Osteocyte (in vitro differentiated cells): ENCODE data around the gene ST7L. TPM values are rescaled to one million over a fixed set of nuclear protein-coding genes. Genes with fewer than 3 reads are reported as not detected.

ENCODE experiments used
- DNase-seq: peaks from one replicate; pipeline ENCODE4 v3.0.0; 2021; ENCODE audit warnings: mixed read lengths; ENCODE audit not compliant: unreplicated experiment; ENCODE audit errors: extremely low spot score
- H3K27ac Mint-ChIP-seq: one replicate; pipeline ENCODE4 v1.8.0; 2021; ENCODE audit warnings: mild to moderate bottlenecking, mixed read lengths; ENCODE audit not compliant: unreplicated experiment
- H3K27me3 Mint-ChIP-seq: one replicate; pipeline ENCODE4 v1.8.0; 2021; ENCODE audit warnings: mixed read lengths; ENCODE audit not compliant: unreplicated experiment
- H3K36me3 Mint-ChIP-seq: one replicate; pipeline ENCODE4 v1.8.0; 2021; ENCODE audit warnings: mixed read lengths; ENCODE audit not compliant: unreplicated experiment
- H3K4me1 Mint-ChIP-seq: one replicate; pipeline ENCODE4 v1.8.0; 2021; ENCODE audit warnings: mixed read lengths; ENCODE audit not compliant: unreplicated experiment
- H3K4me3 Mint-ChIP-seq: one replicate; pipeline ENCODE4 v1.8.0; 2021; ENCODE audit warnings: mild to moderate bottlenecking, moderate library complexity, mixed read lengths; ENCODE audit not compliant: unreplicated experiment
- H3K9me3 Mint-ChIP-seq: one replicate; pipeline ENCODE4 v1.8.0; 2021; ENCODE audit warnings: mixed read lengths; ENCODE audit not compliant: unreplicated experiment
- CTCF ChIP-seq: fragments of 200-600 bp; sonication (generic); IDR thresholded peaks from 2 replicates; pipeline ENCODE4 v1.5.0; 2021; ENCODE audit warnings: antibody characterized with exemption, mild to moderate bottlenecking, moderate library complexity
- total RNA-seq: library from RNA; stranded (reverse); gene quantifications from 2 replicates; pipeline ENCODE4 v1.2.1, GENCODE V29; 2021

Gene ST7L
- total RNA-seq, 1 donor from 2014 or later = 22.4 TPM

GRCh38 chr1:112505400-112505785 lies 113.5 kb downstream of the ST7L start:
- Mint-ChIP-seq H3K36me3 (no peaks in the 10 kb centered on the region), H3K27ac (no peak overlapping the region), H3K4me1 (peaks cover 23% of the 10 kb centered on the region), H3K27me3 (peaks cover 10% of the 10 kb centered on the region), H3K4me3 (no peak overlapping the region), H3K9me3 (no peaks in the 10 kb centered on the region)
- TF ChIP-seq CTCF = no peak
- peak; percentile 65 for DNase-seq

- peak; percentile 54 for DNase-seq
- no peak for TF ChIP-seq CTCF
- Mint-ChIP-seq H3K4me1 (peaks cover 23% of the 10 kb centered on the region), H3K9me3 (no peaks in the 10 kb centered on the region), H3K27ac (no peak overlapping the region), H3K36me3 (no peaks in the 10 kb centered on the region), H3K27me3 (peaks cover 7% of the 10 kb centered on the region), H3K4me3 (no peak overlapping the region)
These were observed 114.1 kb downstream of the ST7L start for GRCh38 chr1:112504661-112505399.

DNA sequence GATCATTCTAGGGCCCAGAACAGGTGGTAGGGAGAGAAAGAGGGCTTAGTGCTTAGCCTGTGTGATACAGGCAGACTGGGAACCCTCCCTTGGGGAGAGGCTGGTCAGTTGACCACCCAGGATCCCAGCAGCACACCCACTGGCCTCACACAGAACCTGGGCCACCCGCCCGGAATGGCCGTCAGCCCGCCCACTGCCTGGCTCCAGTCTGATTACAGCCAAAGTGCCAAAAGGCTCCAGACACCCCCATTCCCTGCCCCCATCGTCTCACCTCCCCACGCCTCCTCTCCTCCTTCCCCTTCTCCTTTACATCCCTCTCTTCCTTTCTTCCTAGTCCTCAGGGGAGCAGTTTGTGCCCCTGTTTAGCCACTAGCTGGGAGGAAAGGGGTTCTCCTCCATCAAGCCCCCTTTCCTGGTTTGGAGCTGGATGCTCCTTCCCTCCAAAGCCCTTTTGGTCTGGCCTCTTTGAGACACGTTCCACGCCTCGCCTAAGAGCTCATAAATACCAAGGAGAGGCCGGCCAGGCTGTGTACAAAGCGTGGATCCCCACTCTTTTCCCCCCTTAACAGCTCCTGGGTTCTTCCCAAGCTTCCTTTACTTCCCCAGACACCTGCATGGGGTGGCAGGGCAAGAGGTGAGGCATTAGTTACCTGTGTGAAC lies 114.8 kb downstream of the ST7L start:
- H3K9me3 Mint-ChIP-seq = no peaks in the 10 kb centered on the region
- H3K27me3 Mint-ChIP-seq = peaks cover 7% of the 10 kb centered on the region
- peaks cover 23% of the 10 kb centered on the region for H3K4me1 Mint-ChIP-seq
- no peak overlapping the region for H3K4me3 Mint-ChIP-seq
- no peaks in the 10 kb centered on the region for H3K36me3 Mint-ChIP-seq
- H3K27ac Mint-ChIP-seq = no peak overlapping the region
- no peak for DNase-seq
- TF ChIP-seq CTCF = no peak

- Mint-ChIP-seq H3K27me3 (peaks cover 7% of the 10 kb centered on the region), H3K4me3 (peak overlapping the region; percentile 69), H3K4me1 (peaks cover 18% of the 10 kb centered on the region), H3K27ac (no peak overlapping the region), H3K9me3 (no peaks in the 10 kb centered on the region), H3K36me3 (no peaks in the 10 kb centered on the region)
- no peak for TF ChIP-seq CTCF
- DNase-seq = no peak
These were observed 116.1 kb downstream of the ST7L start for GRCh38 chr1:112502826-112503225.

DNA sequence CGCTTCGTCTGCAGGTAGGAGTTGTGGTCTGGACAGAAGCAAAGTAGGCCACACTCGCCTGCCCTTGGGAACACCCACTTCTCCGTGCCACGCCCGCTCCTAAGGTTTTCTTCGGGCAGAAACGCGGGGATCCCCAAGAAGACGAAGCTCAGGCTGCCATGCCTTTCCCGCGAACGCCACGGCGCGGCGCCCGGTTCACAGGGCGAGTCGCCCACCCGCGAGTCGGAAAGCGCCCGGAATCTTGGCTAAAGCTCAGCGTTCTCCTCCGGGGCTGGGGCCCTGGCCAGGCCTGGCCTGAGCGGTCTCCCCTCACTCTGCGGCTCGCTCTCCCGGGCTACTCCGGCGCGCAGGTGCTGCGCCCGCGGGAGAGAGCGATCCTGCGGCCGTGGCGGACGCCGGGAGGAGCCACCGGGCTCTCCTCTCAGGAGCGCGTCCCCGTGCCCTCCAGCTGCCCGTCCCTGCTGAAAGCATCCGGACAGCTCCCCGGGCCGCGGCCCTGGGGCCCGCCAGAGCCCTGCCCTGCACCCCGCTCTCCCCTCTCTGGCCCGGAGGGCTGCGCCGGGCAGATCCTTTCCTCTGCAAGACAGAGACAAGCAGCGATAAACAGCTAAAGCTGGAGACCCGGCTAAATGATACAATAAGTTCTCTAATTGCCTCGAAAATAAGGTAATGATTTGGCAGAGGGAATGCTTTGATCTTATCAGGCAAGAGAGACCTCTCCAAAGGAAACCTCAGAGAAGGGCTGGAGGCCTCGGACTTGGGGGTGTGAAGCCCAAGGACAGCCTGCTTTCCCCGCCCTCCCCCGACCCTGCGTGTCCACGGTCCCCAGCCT lies 116.9 kb downstream of the ST7L start:
- DNase-seq = peak; percentile 91
- Mint-ChIP-seq H3K9me3 (no peaks in the 10 kb centered on the region), H3K36me3 (no peaks in the 10 kb centered on the region), H3K4me3 (peak overlapping the region; percentile 69), H3K27ac (no peak overlapping the region), H3K4me1 (peaks cover 14% of the 10 kb centered on the region), H3K27me3 (peaks cover 7% of the 10 kb centered on the region)
- TF ChIP-seq CTCF = peak; percentile 81
